Neural crest cell (in vitro differentiated cells): ENCODE results near the gene DCDC2C. TPM values are rescaled to one million over a fixed set of nuclear protein-coding genes. Genes with fewer than 3 reads are reported as not detected.

Experiments used
- DNase-seq: peaks from one replicate; pipeline ENCODE4 v3.0.0; 2021; ENCODE audit warnings: low read depth, mixed read lengths, low spot score
- H3K27ac Mint-ChIP-seq: one replicate; pipeline ENCODE4 v1.8.0; 2021; ENCODE audit warnings: mild to moderate bottlenecking, mixed read lengths; ENCODE audit not compliant: unreplicated experiment
- H3K27me3 Mint-ChIP-seq: 2 replicates; pipeline ENCODE4 v1.8.0; 2021; ENCODE audit warnings: low read depth, mild to moderate bottlenecking, mixed read lengths
- H3K36me3 Mint-ChIP-seq: 2 replicates; pipeline ENCODE4 v1.8.0; 2021; ENCODE audit warnings: low read depth, mild to moderate bottlenecking, mixed read lengths
- H3K4me1 Mint-ChIP-seq: 2 replicates; pipeline ENCODE4 v1.8.0; 2021; ENCODE audit warnings: mixed read lengths
- H3K4me3 Mint-ChIP-seq: one replicate; pipeline ENCODE4 v1.8.0; 2021; ENCODE audit warnings: mild to moderate bottlenecking, mixed read lengths
- H3K9me3 Mint-ChIP-seq: 2 replicates; pipeline ENCODE4 v1.8.0; 2021; ENCODE audit warnings: mixed read lengths
- CTCF ChIP-seq: fragments of 200-600 bp; sonication (generic); conservative IDR thresholded peaks from 2 replicates; pipeline ENCODE4 v1.5.0; 2021; ENCODE audit warnings: antibody characterized with exemption, mild to moderate bottlenecking
- total RNA-seq: library from RNA; stranded (reverse); gene quantifications from 2 replicates; pipeline ENCODE4 v1.2.1, GENCODE V29; 2021

The DCDC2C gene
- total RNA-seq, 1 donor from 2014 or later: not detected

GRCh38 chr2:3754280-3754679, 50.9 kb downstream of the DCDC2C start:
- DNase-seq: no peak
- Mint-ChIP-seq H3K27ac (no peak overlapping the region), H3K36me3 (no peaks in the 10 kb centered on the region), H3K4me1 (peaks cover 14% of the 10 kb centered on the region), H3K9me3 (no peaks in the 10 kb centered on the region), H3K4me3 (no peak overlapping the region), H3K27me3 (no peaks in the 10 kb centered on the region)
- no peak for TF ChIP-seq CTCF

DNA sequence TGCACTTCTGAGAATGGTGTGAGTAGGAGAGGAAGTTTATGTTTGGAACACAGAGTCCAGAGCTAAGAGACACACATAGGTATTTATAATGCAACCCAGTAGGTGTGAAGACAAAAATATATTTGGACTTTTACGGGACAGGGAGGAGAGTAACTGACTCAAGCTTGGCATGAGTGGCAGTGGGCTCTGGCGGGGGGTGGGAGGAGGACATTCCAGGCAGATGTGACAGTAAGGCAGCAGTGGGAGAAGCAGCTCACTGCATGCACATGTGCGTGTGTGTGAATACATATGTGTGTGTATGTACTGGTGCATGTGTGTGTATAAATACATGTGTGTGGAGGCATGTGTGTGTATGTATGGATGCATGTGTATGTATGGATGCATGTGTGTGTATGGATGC, 51.4 kb downstream of the DCDC2C start:
- Mint-ChIP-seq H3K27me3 (no peaks in the 10 kb centered on the region), H3K4me1 (peaks cover 15% of the 10 kb centered on the region), H3K27ac (no peak overlapping the region), H3K36me3 (no peaks in the 10 kb centered on the region), H3K4me3 (no peak overlapping the region), H3K9me3 (no peaks in the 10 kb centered on the region)
- TF ChIP-seq CTCF: no peak
- no peak for DNase-seq

GRCh38 chr2:3755277-3755676, 51.9 kb downstream of the DCDC2C start:
- no peak overlapping the region for H3K27ac Mint-ChIP-seq
- peaks cover 18% of the 10 kb centered on the region for H3K4me1 Mint-ChIP-seq
- no peaks in the 10 kb centered on the region for H3K27me3 Mint-ChIP-seq
- no peak for TF ChIP-seq CTCF
- no peaks in the 10 kb centered on the region for H3K9me3 Mint-ChIP-seq
- H3K4me3 Mint-ChIP-seq: no peak overlapping the region
- no peaks in the 10 kb centered on the region for H3K36me3 Mint-ChIP-seq
- no peak for DNase-seq

- no peak for DNase-seq
- no peaks in the 10 kb centered on the region for H3K9me3 Mint-ChIP-seq
Measured at GRCh38 chr2:3756306-3756705, 52.9 kb downstream of the DCDC2C start.

GRCh38 chr2:3758906-3759305, 55.5 kb downstream of the DCDC2C start:
- Mint-ChIP-seq H3K36me3 (no peaks in the 10 kb centered on the region), H3K27ac (no peak overlapping the region), H3K9me3 (peaks cover 3% of the 10 kb centered on the region), H3K4me3 (no peak overlapping the region), H3K27me3 (peaks cover 3% of the 10 kb centered on the region), H3K4me1 (peaks cover 18% of the 10 kb centered on the region)
- DNase-seq: no peak
- no peak for TF ChIP-seq CTCF

More at GRCh38 chr2:3756306-3756705, 52.9 kb downstream of the DCDC2C start:
- Mint-ChIP-seq H3K27me3 (no peaks in the 10 kb centered on the region), H3K36me3 (no peaks in the 10 kb centered on the region), H3K4me1 (peaks cover 18% of the 10 kb centered on the region), H3K4me3 (no peak overlapping the region), H3K27ac (no peak overlapping the region)
- TF ChIP-seq CTCF: no peak

- TF ChIP-seq CTCF: no peak
- Mint-ChIP-seq H3K27ac (no peak overlapping the region), H3K27me3 (peaks cover 3% of the 10 kb centered on the region), H3K9me3 (peaks cover 3% of the 10 kb centered on the region), H3K36me3 (no peaks in the 10 kb centered on the region), H3K4me1 (peaks cover 14% of the 10 kb centered on the region), H3K4me3 (no peak overlapping the region)
- DNase-seq: no peak
Measured at GRCh38 chr2:3759331-3759730, 56.0 kb downstream of the DCDC2C start.
